ENCODE data around the gene TMEM231.

DNA sequence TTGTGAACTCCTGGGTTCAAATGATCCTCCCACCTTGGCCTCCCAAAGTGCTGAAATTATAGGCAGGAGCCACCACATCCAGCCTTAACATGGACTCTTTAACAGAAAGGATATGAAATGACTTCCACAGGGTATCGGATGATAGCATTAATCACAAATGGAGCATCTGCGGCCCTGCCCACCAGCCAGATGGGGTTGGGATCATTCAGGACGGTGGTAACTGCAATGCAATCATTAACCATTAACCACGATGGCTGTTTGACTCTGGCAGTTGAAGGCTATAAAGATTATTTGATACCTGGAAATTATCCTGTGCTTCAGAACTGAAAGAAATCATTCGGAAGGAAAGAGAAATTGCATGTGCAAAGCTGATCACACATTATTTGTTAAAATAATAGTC lies 14.8 kb downstream of the TMEM231 start:
- TF ChIP-seq, protein P1, sequence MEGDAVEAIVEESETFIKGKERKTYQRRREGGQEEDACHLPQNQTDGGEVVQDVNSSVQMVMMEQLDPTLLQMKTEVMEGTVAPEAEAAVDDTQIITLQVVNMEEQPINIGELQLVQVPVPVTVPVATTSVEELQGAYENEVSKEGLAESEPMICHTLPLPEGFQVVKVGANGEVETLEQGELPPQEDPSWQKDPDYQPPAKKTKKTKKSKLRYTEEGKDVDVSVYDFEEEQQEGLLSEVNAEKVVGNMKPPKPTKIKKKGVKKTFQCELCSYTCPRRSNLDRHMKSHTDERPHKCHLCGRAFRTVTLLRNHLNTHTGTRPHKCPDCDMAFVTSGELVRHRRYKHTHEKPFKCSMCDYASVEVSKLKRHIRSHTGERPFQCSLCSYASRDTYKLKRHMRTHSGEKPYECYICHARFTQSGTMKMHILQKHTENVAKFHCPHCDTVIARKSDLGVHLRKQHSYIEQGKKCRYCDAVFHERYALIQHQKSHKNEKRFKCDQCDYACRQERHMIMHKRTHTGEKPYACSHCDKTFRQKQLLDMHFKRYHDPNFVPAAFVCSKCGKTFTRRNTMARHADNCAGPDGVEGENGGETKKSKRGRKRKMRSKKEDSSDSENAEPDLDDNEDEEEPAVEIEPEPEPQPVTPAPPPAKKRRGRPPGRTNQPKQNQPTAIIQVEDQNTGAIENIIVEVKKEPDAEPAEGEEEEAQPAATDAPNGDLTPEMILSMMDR (conservative IDR thresholded peaks at IDR 0.05 in 1 of 2, IDR thresholded peaks at IDR 0.05 in 1 of 2; ENCODE audit: extremely low read depth in 1 of 2, insufficient read depth in 1 of 2, low read depth in 1 of 2, low read length in 2 of 2), result no peak
- TF ChIP-seq EZH2 (IDR thresholded peaks at IDR 0.05; ENCODE audit: borderline replicate concordance, low read length), result no peak

Data from mammary epithelial cell (primary cell).